HL-60 (cell line): ENCODE results near the gene TMEM215.

Experiments
- GABPA ChIP-seq: IDR thresholded peaks from 2 replicates; pipeline ENCODE4 v1.6.1; 2012; ENCODE audit warnings: low read depth
- POLR2AphosphoS5 ChIP-seq: IDR thresholded peaks from 2 replicates; pipeline ENCODE4 v1.6.1; 2012; ENCODE audit warnings: low read depth
- REST ChIP-seq: IDR thresholded peaks from 2 replicates; pipeline ENCODE4 v1.6.1; 2012; ENCODE audit warnings: low read depth; ENCODE audit not compliant: insufficient replicate concordance
- TF ChIP-seq, protein P1 (sequence below): IDR thresholded peaks from one replicate; pipeline ENCODE4 v1.5.1; 2011; ENCODE audit warnings: low read length, control low read depth, inconsistent platforms; ENCODE audit not compliant: insufficient read depth

DNA sequence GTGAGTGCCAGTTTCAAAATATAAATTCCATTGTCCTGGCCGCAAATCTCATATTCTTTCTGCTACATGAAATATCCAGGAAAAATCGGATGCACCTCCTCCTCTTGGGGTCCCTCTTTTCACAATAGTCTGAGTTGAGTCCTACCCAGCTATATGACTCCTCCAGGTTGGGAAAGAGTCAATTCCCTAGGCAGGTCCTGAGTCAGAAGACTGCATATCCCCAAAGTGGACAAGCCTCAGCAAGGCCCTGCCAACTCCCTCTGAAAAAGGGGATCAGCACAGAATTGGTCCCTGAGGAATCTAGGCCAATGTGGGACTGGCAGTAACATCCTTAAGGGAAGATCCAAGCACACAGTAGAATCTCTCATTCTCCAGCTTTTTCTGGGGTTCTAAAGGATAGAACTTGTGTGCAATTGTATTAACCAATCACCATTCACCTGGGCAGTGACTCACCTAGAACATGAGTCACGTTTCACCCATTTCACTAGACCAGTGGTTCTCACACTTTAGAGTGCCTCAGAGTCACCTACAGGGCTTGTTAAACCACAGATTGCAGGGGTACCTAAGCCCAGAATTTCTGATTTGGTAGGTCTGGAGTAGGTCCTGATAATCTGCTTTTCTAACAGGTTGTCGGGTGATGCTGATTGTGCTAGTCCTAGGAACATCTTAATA is 44.7 kb upstream of the TMEM215 start:
- no peak for TF ChIP-seq GABPA
- TF ChIP-seq, protein P1, sequence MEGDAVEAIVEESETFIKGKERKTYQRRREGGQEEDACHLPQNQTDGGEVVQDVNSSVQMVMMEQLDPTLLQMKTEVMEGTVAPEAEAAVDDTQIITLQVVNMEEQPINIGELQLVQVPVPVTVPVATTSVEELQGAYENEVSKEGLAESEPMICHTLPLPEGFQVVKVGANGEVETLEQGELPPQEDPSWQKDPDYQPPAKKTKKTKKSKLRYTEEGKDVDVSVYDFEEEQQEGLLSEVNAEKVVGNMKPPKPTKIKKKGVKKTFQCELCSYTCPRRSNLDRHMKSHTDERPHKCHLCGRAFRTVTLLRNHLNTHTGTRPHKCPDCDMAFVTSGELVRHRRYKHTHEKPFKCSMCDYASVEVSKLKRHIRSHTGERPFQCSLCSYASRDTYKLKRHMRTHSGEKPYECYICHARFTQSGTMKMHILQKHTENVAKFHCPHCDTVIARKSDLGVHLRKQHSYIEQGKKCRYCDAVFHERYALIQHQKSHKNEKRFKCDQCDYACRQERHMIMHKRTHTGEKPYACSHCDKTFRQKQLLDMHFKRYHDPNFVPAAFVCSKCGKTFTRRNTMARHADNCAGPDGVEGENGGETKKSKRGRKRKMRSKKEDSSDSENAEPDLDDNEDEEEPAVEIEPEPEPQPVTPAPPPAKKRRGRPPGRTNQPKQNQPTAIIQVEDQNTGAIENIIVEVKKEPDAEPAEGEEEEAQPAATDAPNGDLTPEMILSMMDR = no peak
- TF ChIP-seq POLR2AphosphoS5 = no peak
- TF ChIP-seq REST = no peak
